IMR-90 (cell line): ENCODE data around the gene CEP55. TPM values are rescaled to one million over a fixed set of nuclear protein-coding genes. Genes with fewer than 3 reads are reported as not detected.

Experiments
- ATAC-seq: fragments of 200-7000 bp; cut with Tn5 transposase; 2 replicates; pipeline ENCODE4 v1.9.1; 2020; ENCODE audit warnings: low read depth, mild to moderate bottlenecking, moderate library complexity
- BruUV-seq: library from RNA; stranded (reverse); fragments of 400-500 nt; replicated peaks from 2 replicates; lab custom pipeline; 2021; lab: Mats Ljungman, UMichigan
- CTCF ChIA-PET: fragments of 300-600 bp; formaldehyde crosslinking; extraction: SDS; loops from one replicate; lab custom pipeline; 2021; ENCODE audit warnings: antibody characterized with exemption; lab: Yijun Ruan, JAX
- POLR2A ChIA-PET: fragments of 300-600 bp; sonication (Branson Sonifier 250); formaldehyde crosslinking; loops from one replicate; lab custom pipeline; 2022; ENCODE audit warnings: antibody characterized with exemption; ENCODE audit not compliant: unreplicated experiment; lab: Charles Lee
- DNase-seq: peaks from one replicate; pipeline ENCODE4 v3.0.0; 2013
- H2AFZ ChIP-seq: replicated peaks from 2 replicates; pipeline ENCODE3; 2013; ENCODE audit warnings: low read length, mild to moderate bottlenecking; ENCODE audit not compliant: poor library complexity
- H2AK5ac ChIP-seq: 2 replicates; pipeline ENCODE4 v1.6.1; 2013; ENCODE audit warnings: low read depth, low read length, inconsistent platforms
- H2AK9ac ChIP-seq: replicated peaks from 2 replicates; pipeline ENCODE3; 2013; ENCODE audit warnings: mild to moderate bottlenecking, low read depth, low read length, moderate library complexity; ENCODE audit not compliant: poor library complexity
- H2BK120ac ChIP-seq: 2 replicates; pipeline ENCODE4 v1.6.1; 2013; ENCODE audit warnings: low read depth, low read length, inconsistent platforms
- H2BK15ac ChIP-seq: 3 replicates; pipeline ENCODE4 v1.6.1; 2013; ENCODE audit warnings: low read depth, low read length, inconsistent platforms
- H2BK20ac ChIP-seq: 2 replicates; pipeline ENCODE4 v1.6.1; 2013; ENCODE audit warnings: low read depth, mild to moderate bottlenecking, inconsistent platforms, low read length, moderate library complexity
- H2BK5ac ChIP-seq: 2 replicates; pipeline ENCODE4 v1.6.1; 2013; ENCODE audit warnings: mild to moderate bottlenecking, low read depth, low read length, inconsistent platforms; ENCODE audit not compliant: poor library complexity, severe bottlenecking
- H3K14ac ChIP-seq: replicated peaks from 2 replicates; pipeline ENCODE4 v1.6.1; 2013; ENCODE audit warnings: low read depth, low read length, inconsistent platforms
- H3K18ac ChIP-seq: 2 replicates; pipeline ENCODE4 v1.6.1; 2013; ENCODE audit warnings: low read depth, low read length, control low read depth
- H3K23ac ChIP-seq: 2 replicates; pipeline ENCODE4 v1.6.1; 2013; ENCODE audit warnings: low read depth, low read length, inconsistent platforms
- H3K27ac ChIP-seq: 2 replicates; pipeline ENCODE4 v1.5.1; 2013; ENCODE audit warnings: mild to moderate bottlenecking, control low read depth, low read length; ENCODE audit not compliant: insufficient read depth
- H3K27me3 ChIP-seq: 2 replicates; pipeline ENCODE4 v1.6.1; 2013; ENCODE audit warnings: low read length; ENCODE audit not compliant: control insufficient read depth, insufficient read depth
- H3K36me3 ChIP-seq: 2 replicates; pipeline ENCODE4 v1.6.1; 2013; ENCODE audit warnings: low read length, mixed read lengths; ENCODE audit not compliant: control insufficient read depth, insufficient read depth
- H3K4ac ChIP-seq: 2 replicates; pipeline ENCODE4 v1.6.1; 2013; ENCODE audit warnings: low read depth, low read length, inconsistent platforms
- H3K4me1 ChIP-seq: 2 replicates; pipeline ENCODE4 v1.6.1; 2013; ENCODE audit warnings: low read length, mixed read lengths; ENCODE audit not compliant: control insufficient read depth, insufficient read depth
- H3K4me2 ChIP-seq: 2 replicates; pipeline ENCODE4 v1.6.1; 2013; ENCODE audit warnings: low read depth, mild to moderate bottlenecking, control low read depth, low read length, moderate library complexity
- H3K4me3 ChIP-seq: 2 replicates; pipeline ENCODE4 v1.5.1; 2013; ENCODE audit warnings: low read depth, mild to moderate bottlenecking, control low read depth, low read length, moderate library complexity; ENCODE audit not compliant: insufficient read depth
- H3K56ac ChIP-seq: 2 replicates; pipeline ENCODE4 v1.6.1; 2013; ENCODE audit warnings: low read length, inconsistent platforms; ENCODE audit not compliant: insufficient read depth; ENCODE audit errors: extremely low read depth
- H3K79me1 ChIP-seq, 2 experiments: 2 replicates each; pipeline ENCODE4 v1.6.1; 2013; ENCODE audit warnings: low read length in 2 of 2, inconsistent platforms in 1 of 2, low read depth in 1 of 2
- H3K9ac ChIP-seq: 2 replicates; pipeline ENCODE4 v1.6.1; 2013; ENCODE audit warnings: low read depth, low read length, control low read depth
- H3K9me1 ChIP-seq: 2 replicates; pipeline ENCODE4 v1.6.1; 2013; ENCODE audit warnings: low read length, inconsistent platforms; ENCODE audit not compliant: insufficient read depth
- H3K9me3 ChIP-seq: 2 replicates; pipeline ENCODE4 v1.6.1; 2013; ENCODE audit warnings: low read length; ENCODE audit not compliant: control insufficient read depth, insufficient read depth
- H4K20me1 ChIP-seq: 2 replicates; pipeline ENCODE4 v1.6.1; 2013; ENCODE audit warnings: low read length, inconsistent platforms; ENCODE audit not compliant: insufficient read depth
- H4K5ac ChIP-seq: 2 replicates; pipeline ENCODE4 v1.6.1; 2013; ENCODE audit warnings: mild to moderate bottlenecking, low read depth, low read length, control low read depth
- H4K8ac ChIP-seq, 2 experiments: 2 replicates each; pipeline ENCODE4 v1.6.1; 2013; ENCODE audit warnings: low read depth in 2 of 2, low read length in 2 of 2, control low read depth in 1 of 2, inconsistent platforms in 1 of 2
- H4K91ac ChIP-seq: 2 replicates; pipeline ENCODE4 v1.6.1; 2013; ENCODE audit warnings: low read depth, low read length, inconsistent platforms; ENCODE audit not compliant: insufficient read depth
- BHLHE40 ChIP-seq: fragments of 150-350 bp; IDR thresholded peaks from 2 replicates; pipeline ENCODE4 v1.6.1; 2016; ENCODE audit warnings: mild to moderate bottlenecking, low read depth, low read length
- CEBPB ChIP-seq: IDR thresholded peaks from 2 replicates; pipeline ENCODE4 v1.6.1; 2012; ENCODE audit warnings: low read depth, low read length, improper control_type of control experiment
- CHD1 ChIP-seq: IDR thresholded peaks from 2 replicates; pipeline ENCODE4 v1.6.1; 2012; ENCODE audit warnings: low read depth, low read length, improper control_type of control experiment
- FOS ChIP-seq: fragments of 150-350 bp; IDR thresholded peaks from 2 replicates; pipeline ENCODE4 v1.6.1; 2016; ENCODE audit warnings: low read depth, low read length
- MAFK ChIP-seq: IDR thresholded peaks from 2 replicates; pipeline ENCODE4 v1.6.1; 2012; ENCODE audit warnings: low read depth, low read length, improper control_type of control experiment
- MAZ ChIP-seq: IDR thresholded peaks from 2 replicates; pipeline ENCODE4 v1.6.1; 2012; ENCODE audit warnings: low read depth, mild to moderate bottlenecking, low read length, improper control_type of control experiment, moderate library complexity, borderline replicate concordance
- NFE2L2 ChIP-seq: fragments of 150-350 bp; IDR thresholded peaks from 2 replicates; pipeline ENCODE4 v1.6.1; 2016; ENCODE audit warnings: low read depth, mild to moderate bottlenecking, low read length
- POLR2A ChIP-seq: IDR thresholded peaks from 2 replicates; pipeline ENCODE4 v1.6.1; 2012; ENCODE audit warnings: mild to moderate bottlenecking, low read depth, low read length
- RCOR1 ChIP-seq: IDR thresholded peaks from 2 replicates; pipeline ENCODE4 v1.6.1; 2012; ENCODE audit warnings: mild to moderate bottlenecking, low read length, improper control_type of control experiment; ENCODE audit not compliant: insufficient replicate concordance
- RFX5 ChIP-seq: IDR thresholded peaks from 2 replicates; pipeline ENCODE4 v1.8.0; 2012; ENCODE audit warnings: low read depth, mild to moderate bottlenecking, low read length, moderate library complexity
- WGBS, 2 experiments: methylation state at CpG; one replicate each; pipeline versions ENCODE4 v1.1.5 to v1.1.7; 2013; ENCODE audit warnings: missing lambda C conversion rate in 2 of 2; ENCODE audit not compliant: insufficient read length in 1 of 2; ENCODE audit errors: extremely low coverage in 2 of 2; 5-methylcytosine and 5-hydroxymethylcytosine counted together
- dilution Hi-C: fragments of 300-500 bp; cut with HindIII; formaldehyde crosslinking; loops from one replicate; pipeline ENCODE4 v1.14.3; 2018; ENCODE audit warnings: low sequenced_read_pairs; ENCODE audit not compliant: unreplicated experiment
- in situ Hi-C: fragments of 300-500 bp; cut with MboI; formaldehyde crosslinking; loops from 3 replicates; pipeline ENCODE4 v1.14.3; 2019; ENCODE audit warnings: low sequenced_read_pairs, inconsistent platforms, mixed read lengths
- intact Hi-C: fragments of 100-400 bp; cut with micrococcal nuclease; formaldehyde crosslinking; loops from 2 replicates; pipeline ENCODE4 v1.10.0; 2022
- polyA plus RNA-seq, 3 experiments: library from polyadenylated mRNA; depleted of rRNA; stranded (reverse); fragments of >200 nt; gene quantifications; 2 replicates each; pipeline ENCODE4 v1.2.3, GENCODE V29; 2012; ENCODE audit warnings: low replicate concordance in 1 of 3
- total RNA-seq: library from RNA; depleted of rRNA; stranded (reverse); fragments of >200 nt; gene quantifications from 2 replicates; pipeline ENCODE4 v1.2.3, GENCODE V29; 2012
- TF ChIP-seq, protein P1 (sequence below): fragments of 150-350 bp; IDR thresholded peaks from 2 replicates; pipeline ENCODE4 v1.6.1; 2016; ENCODE audit warnings: low read depth, mild to moderate bottlenecking, low read length, moderate library complexity, borderline replicate concordance
- TF ChIP-seq, protein P2 (sequence below): conservative IDR thresholded peaks from 2 replicates; pipeline ENCODE4 v1.5.1; 2012; ENCODE audit warnings: mild to moderate bottlenecking, low read depth, low read length, improper control_type of control experiment

Gene CEP55
- total and polyA plus RNA-seq, 2 of the 4 experiments (the other 2 are of a cell fraction), result 15.7 to 23.5 TPM

DNA sequence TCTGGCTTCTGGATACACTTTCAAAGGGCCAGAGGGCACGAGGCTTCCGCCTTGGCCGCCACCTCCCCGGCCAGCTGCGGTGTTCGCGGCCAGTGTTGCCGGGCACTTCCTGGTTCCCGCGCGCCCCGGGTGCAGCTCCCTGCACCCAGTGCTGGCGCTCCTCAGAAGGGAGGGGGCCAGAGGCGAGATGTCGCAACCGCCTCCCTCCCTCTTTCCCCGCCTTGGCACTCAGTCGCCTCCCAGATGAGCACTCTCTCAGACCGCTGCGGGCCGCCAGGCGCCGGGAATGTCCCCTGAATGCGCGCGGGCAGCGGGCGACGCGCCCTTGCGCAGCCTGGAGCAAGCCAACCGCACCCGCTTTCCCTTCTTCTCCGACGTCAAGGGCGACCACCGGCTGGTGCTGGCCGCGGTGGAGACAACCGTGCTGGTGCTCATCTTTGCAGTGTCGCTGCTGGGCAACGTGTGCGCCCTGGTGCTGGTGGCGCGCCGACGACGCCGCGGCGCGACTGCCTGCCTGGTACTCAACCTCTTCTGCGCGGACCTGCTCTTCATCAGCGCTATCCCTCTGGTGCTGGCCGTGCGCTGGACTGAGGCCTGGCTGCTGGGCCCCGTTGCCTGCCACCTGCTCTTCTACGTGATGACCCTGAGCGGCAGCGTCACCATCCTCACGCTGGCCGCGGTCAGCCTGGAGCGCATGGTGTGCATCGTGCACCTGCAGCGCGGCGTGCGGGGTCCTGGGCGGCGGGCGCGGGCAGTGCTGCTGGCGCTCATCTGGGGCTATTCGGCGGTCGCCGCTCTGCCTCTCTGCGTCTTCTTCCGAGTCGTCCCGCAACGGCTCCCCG is 70.2 kb downstream of the CEP55 start, which contains the start of gene FFAR4:
Gene FFAR4, plus strand, starts transcription at position 231 of the 842 bp plus-strand sequence. Its CDS starts 56 bp downstream, at position 287.
- no peak for ATAC-seq
- Histone ChIP-seq H3K9ac (no peak within 1 kb of the TSS), H2BK5ac (no peak within 1 kb of the TSS), H3K4ac (no peak within 1 kb of the TSS), H3K36me3 (no peaks in the 10 kb centered on the region), H3K4me1 (no peaks in the 10 kb centered on the region), H2BK120ac (no peak within 1 kb of the TSS), H3K27ac (no peak within 1 kb of the TSS), H4K20me1 (no peaks in the 10 kb centered on the region), H3K9me3 (no peaks in the 10 kb centered on the region), H2AK5ac (no peak within 1 kb of the TSS), H2BK20ac (no peak within 1 kb of the TSS), H3K4me3 (no peak within 1 kb of the TSS), H3K56ac (no peak within 1 kb of the TSS), H4K91ac (no peak within 1 kb of the TSS), H4K8ac (no peak within 1 kb of the TSS), H3K9me1 (no peaks in the 10 kb centered on the region), H3K4me2 (peak within 1 kb of the TSS; percentile 41; the same call in 1 of the 2 replicates), H3K23ac (no peak within 1 kb of the TSS), H3K79me1 (no peaks in the 10 kb centered on the region), H3K14ac (no peak within 1 kb of the TSS), H4K5ac (no peak within 1 kb of the TSS), H2BK15ac (no peak within 1 kb of the TSS), H3K18ac (no peak within 1 kb of the TSS), H2AFZ (peak within 1 kb of the TSS; percentile 68), H2AK9ac (no peak within 1 kb of the TSS), H3K27me3 (peaks cover 61% of the 10 kb centered on the region)
- in situ Hi-C loops, result no loop called here
- TF ChIP-seq BHLHE40 (no peak), NFE2L2 (no peak), CEBPB (no peak), RFX5 (no peak), MAZ (no peak), MAFK (no peak), FOS (no peak), RCOR1 (no peak), POLR2A (no peak), CHD1 (no peak)
- TF ChIP-seq, protein P1, sequence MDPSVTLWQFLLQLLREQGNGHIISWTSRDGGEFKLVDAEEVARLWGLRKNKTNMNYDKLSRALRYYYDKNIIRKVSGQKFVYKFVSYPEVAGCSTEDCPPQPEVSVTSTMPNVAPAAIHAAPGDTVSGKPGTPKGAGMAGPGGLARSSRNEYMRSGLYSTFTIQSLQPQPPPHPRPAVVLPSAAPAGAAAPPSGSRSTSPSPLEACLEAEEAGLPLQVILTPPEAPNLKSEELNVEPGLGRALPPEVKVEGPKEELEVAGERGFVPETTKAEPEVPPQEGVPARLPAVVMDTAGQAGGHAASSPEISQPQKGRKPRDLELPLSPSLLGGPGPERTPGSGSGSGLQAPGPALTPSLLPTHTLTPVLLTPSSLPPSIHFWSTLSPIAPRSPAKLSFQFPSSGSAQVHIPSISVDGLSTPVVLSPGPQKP, result no peak
- TF ChIP-seq, protein P2, sequence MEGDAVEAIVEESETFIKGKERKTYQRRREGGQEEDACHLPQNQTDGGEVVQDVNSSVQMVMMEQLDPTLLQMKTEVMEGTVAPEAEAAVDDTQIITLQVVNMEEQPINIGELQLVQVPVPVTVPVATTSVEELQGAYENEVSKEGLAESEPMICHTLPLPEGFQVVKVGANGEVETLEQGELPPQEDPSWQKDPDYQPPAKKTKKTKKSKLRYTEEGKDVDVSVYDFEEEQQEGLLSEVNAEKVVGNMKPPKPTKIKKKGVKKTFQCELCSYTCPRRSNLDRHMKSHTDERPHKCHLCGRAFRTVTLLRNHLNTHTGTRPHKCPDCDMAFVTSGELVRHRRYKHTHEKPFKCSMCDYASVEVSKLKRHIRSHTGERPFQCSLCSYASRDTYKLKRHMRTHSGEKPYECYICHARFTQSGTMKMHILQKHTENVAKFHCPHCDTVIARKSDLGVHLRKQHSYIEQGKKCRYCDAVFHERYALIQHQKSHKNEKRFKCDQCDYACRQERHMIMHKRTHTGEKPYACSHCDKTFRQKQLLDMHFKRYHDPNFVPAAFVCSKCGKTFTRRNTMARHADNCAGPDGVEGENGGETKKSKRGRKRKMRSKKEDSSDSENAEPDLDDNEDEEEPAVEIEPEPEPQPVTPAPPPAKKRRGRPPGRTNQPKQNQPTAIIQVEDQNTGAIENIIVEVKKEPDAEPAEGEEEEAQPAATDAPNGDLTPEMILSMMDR, result no peak
- 2% methylated on average over 24 of the region's 85 CpGs; no CpG with 5 or more reads in 1 of the 2 experiments for WGBS, 2 experiments
- dilution Hi-C loops, result no loop called here
- ChIA-PET CTCF (no interaction called here), POLR2A (no interaction called here)
- BruUV-seq, result no TSS peak
- intact Hi-C loops, result no loop called here
- DNase-seq, result no peak
